ENCODE data around the gene ZNF281.

ZNF281 gene

DNA sequence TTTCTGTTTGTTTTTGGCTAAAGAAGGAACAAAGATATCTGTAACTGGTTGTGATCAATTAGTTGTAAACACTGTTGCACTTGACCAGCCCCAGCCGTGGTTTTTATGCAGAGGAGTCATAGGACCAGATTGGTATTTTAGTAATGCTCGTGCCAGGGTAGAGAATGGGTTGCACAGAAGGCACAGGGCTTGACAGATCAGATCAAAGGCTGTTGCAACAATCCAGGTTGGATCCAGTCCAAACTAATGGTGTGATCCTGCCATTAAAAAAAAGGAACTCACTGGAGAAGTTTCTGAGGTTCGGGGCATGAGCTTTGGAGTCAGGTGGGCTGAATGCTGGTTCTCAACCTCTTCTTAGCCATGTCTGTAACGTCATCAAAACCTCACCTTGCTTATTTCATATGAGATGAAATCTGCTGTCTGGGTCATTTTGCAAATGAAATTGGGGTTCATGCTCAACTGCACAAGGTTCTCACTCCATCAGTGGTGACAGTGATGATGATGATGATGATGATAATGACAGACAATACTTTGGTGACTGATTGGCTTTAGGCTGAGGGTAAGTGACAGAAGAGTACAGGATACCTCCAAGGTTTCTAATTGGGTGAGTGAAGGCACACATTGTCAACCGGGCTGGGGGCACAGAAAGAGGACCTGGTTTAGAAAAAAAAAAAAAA is 43.1 kb downstream of the ZNF281 start:
- H4K20me1 ChIP-seq (ENCODE audit: insufficient read depth, low read length) = no peaks in the 10 kb centered on the region
- H3K9ac ChIP-seq (ENCODE audit: low read length) = no peak overlapping the region
- H3K27me3 ChIP-seq (ENCODE audit: low read depth, low read length) = no peaks in the 10 kb centered on the region
- peaks cover 21% of the 10 kb centered on the region for H3K4me1 ChIP-seq (ENCODE audit: low read length)
- no peak overlapping the region for H3K4me2 ChIP-seq (ENCODE audit: low read length)
- no peak overlapping the region for H3K4me3 ChIP-seq (ENCODE audit: low read length)
- H3K9me3 ChIP-seq (ENCODE audit: insufficient read depth, low read length) = no peaks in the 10 kb centered on the region
- TF ChIP-seq CTCF (IDR thresholded peaks at IDR 0.05; ENCODE audit: low read depth, low read length) (no peak), EZH2phosphoT487 (IDR thresholded peaks at IDR 0.05; ENCODE audit: low read depth) (no peak)
- H3K27ac ChIP-seq (ENCODE audit: low read length) = no peak overlapping the region
- no peaks in the 10 kb centered on the region for H3K36me3 ChIP-seq (replicated peaks; ENCODE audit: low read depth, low read length)
- H3K79me2 ChIP-seq (ENCODE audit: low read length) = no peaks in the 10 kb centered on the region
- H2AFZ ChIP-seq (ENCODE audit: low read depth, low read length) = no peak overlapping the region

- H3K9me3 ChIP-seq (ENCODE audit: insufficient read depth, low read length) = no peaks in the 10 kb centered on the region
- no peaks in the 10 kb centered on the region for H3K36me3 ChIP-seq (replicated peaks; ENCODE audit: low read depth, low read length)
- H3K4me1 ChIP-seq (ENCODE audit: low read length) = peaks cover 21% of the 10 kb centered on the region
- no peak overlapping the region for H3K27ac ChIP-seq (ENCODE audit: low read length)
- no peak overlapping the region for H3K4me2 ChIP-seq (ENCODE audit: low read length)
- no peaks in the 10 kb centered on the region for H3K27me3 ChIP-seq (ENCODE audit: low read depth, low read length)
- H3K9ac ChIP-seq (ENCODE audit: low read length) = no peak overlapping the region
- no peak overlapping the region for H2AFZ ChIP-seq (ENCODE audit: low read depth, low read length)
- no peaks in the 10 kb centered on the region for H4K20me1 ChIP-seq (ENCODE audit: insufficient read depth, low read length)
- no peak for TF ChIP-seq EZH2phosphoT487 (IDR thresholded peaks at IDR 0.05; ENCODE audit: low read depth)
- no peak for TF ChIP-seq CTCF (IDR thresholded peaks at IDR 0.05; ENCODE audit: low read depth, low read length)
- no peaks in the 10 kb centered on the region for H3K79me2 ChIP-seq (ENCODE audit: low read length)
- no peak overlapping the region for H3K4me3 ChIP-seq (ENCODE audit: low read length)
Measured at GRCh38 chr1:200365897-200366426, 43.9 kb downstream of the ZNF281 start.

- H3K4me3 ChIP-seq (ENCODE audit: low read length) = no peak overlapping the region
- no peak overlapping the region for H3K4me2 ChIP-seq (ENCODE audit: low read length)
- H3K79me2 ChIP-seq (ENCODE audit: low read length) = no peaks in the 10 kb centered on the region
- H3K27me3 ChIP-seq (ENCODE audit: low read depth, low read length) = no peaks in the 10 kb centered on the region
- no peak overlapping the region for H3K9ac ChIP-seq (ENCODE audit: low read length)
- H4K20me1 ChIP-seq (ENCODE audit: insufficient read depth, low read length) = no peaks in the 10 kb centered on the region
- TF ChIP-seq EZH2phosphoT487 (IDR thresholded peaks at IDR 0.05; ENCODE audit: low read depth) = no peak
- no peak for TF ChIP-seq CTCF (IDR thresholded peaks at IDR 0.05; ENCODE audit: low read depth, low read length)
- H3K27ac ChIP-seq (ENCODE audit: low read length) = no peak overlapping the region
- H3K36me3 ChIP-seq (replicated peaks; ENCODE audit: low read depth, low read length) = no peaks in the 10 kb centered on the region
- H2AFZ ChIP-seq (ENCODE audit: low read depth, low read length) = no peak overlapping the region
- peaks cover 21% of the 10 kb centered on the region for H3K4me1 ChIP-seq (ENCODE audit: low read length)
- no peaks in the 10 kb centered on the region for H3K9me3 ChIP-seq (ENCODE audit: insufficient read depth, low read length)
Measured at GRCh38 chr1:200364831-200365230, 45.0 kb downstream of the ZNF281 start.

DNA sequence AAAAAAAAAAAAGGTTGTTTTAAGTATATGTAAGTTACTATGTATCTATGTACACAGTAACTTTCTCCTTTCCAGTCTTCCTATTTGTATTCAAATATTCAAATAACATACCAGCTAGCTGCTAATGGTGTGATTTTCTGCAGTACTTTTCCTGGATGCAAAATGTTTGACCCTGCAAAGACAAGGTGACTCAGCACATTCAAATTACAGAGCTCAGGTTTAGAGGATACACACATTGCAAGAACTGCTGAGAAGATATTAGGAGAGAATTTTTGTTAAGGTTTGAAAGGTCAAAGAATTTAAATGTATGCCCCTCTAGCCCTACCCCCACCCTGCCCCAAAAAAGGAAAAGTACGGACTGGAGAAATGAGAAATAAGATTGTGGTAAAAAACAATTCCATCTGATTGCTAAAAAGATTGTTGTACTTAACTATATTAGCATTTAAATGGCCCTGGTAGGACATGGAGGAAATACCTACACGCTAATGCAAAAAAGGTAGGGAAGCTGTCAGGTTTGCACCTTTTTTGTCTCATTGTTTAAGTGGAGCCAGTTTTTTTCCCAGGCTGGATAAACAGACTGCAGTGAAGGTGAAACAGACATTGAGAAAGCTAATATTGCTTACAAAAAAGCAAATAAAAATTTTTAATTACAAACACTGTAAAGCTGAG is 45.6 kb downstream of the ZNF281 start:
- Histone ChIP-seq H4K20me1 (ENCODE audit: insufficient read depth, low read length) (no peaks in the 10 kb centered on the region), H3K9me3 (ENCODE audit: insufficient read depth, low read length) (no peaks in the 10 kb centered on the region), H3K4me1 (ENCODE audit: low read length) (peaks cover 21% of the 10 kb centered on the region), H3K4me2 (ENCODE audit: low read length) (peak overlapping the region; percentile 2; the same call in 1 of the 2 replicates), H2AFZ (ENCODE audit: low read depth, low read length) (no peak overlapping the region), H3K27ac (ENCODE audit: low read length) (no peak overlapping the region), H3K36me3 (replicated peaks; ENCODE audit: low read depth, low read length) (no peaks in the 10 kb centered on the region), H3K9ac (ENCODE audit: low read length) (no peak overlapping the region), H3K27me3 (ENCODE audit: low read depth, low read length) (no peaks in the 10 kb centered on the region), H3K79me2 (ENCODE audit: low read length) (no peaks in the 10 kb centered on the region), H3K4me3 (ENCODE audit: low read length) (no peak overlapping the region)
- TF ChIP-seq CTCF (IDR thresholded peaks at IDR 0.05; ENCODE audit: low read depth, low read length) = no peak
- no peak for TF ChIP-seq EZH2phosphoT487 (IDR thresholded peaks at IDR 0.05; ENCODE audit: low read depth)
